Peyer's patch (tissue), 4 donors: ENCODE measurements around the gene STBD1. TPM values are rescaled to one million over a fixed set of nuclear protein-coding genes. Genes with fewer than 3 reads are reported as not detected.

Experiments
- DNase-seq, 3 donors: peaks; one replicate each; pipeline ENCODE4 v3.0.0-alpha.2; 2017 to 2019
- H3K27ac ChIP-seq, 4 donors: fragments of 200-600 bp; sonication (generic); one replicate each; pipeline ENCODE4 v1.5.1; 2016 to 2019
- H3K27me3 ChIP-seq, 2 donors: fragments of 200-600 bp; sonication (generic); one replicate each; pipeline ENCODE4 v1.5.1; 2019
- H3K36me3 ChIP-seq, 3 donors: fragments of 200-600 bp; sonication (generic); one replicate each; pipeline ENCODE4 v1.5.1; 2016 to 2019
- H3K4me1 ChIP-seq, 4 donors: fragments of 200-600 bp; sonication (generic); one replicate each; pipeline ENCODE4 v1.5.1; 2016 to 2019
- H3K4me3 ChIP-seq, 4 donors: fragments of 200-600 bp; sonication (generic); 1 replicate in 3 of 4; 2 replicates in 1 of 4; pipeline ENCODE4 v1.5.1; 2016 to 2019; ENCODE audit warnings: mild to moderate bottlenecking in 1 of 4
- H3K9me3 ChIP-seq, 4 donors: fragments of 200-600 bp; sonication (generic); one replicate each; pipeline ENCODE4 v1.5.1; 2016 to 2019; ENCODE audit warnings: mild to moderate bottlenecking in 1 of 4
- CTCF ChIP-seq, 6 experiments: fragments of 450-650 bp in 4 of 6; fragments of 200-600 bp in 2 of 6; sonication (generic) in 1 of 6; IDR thresholded peaks; one replicate each; pipeline ENCODE4 v1.5.1; 2017 to 2019; ENCODE audit warnings: antibody characterized with exemption in 6 of 6, mild to moderate bottlenecking in 3 of 6, moderate library complexity in 1 of 6
- POLR2A ChIP-seq, 2 donors: fragments of 450-650 bp; IDR thresholded peaks; one replicate each; pipeline ENCODE4 v1.5.1; 2017; ENCODE audit warnings: antibody characterized with exemption in 2 of 2, mild to moderate bottlenecking in 2 of 2, moderate library complexity in 2 of 2
- total RNA-seq, 4 donors: library from RNA; depleted of rRNA; stranded (reverse); fragments of >200 nt; gene quantifications; one replicate each; pipeline ENCODE4 v1.1.0, GENCODE V29; 2016

The STBD1 gene
- total RNA-seq, 4 donors from 2014 or later: 32.0 to 72.9 (median 50.4) TPM; not detected in 1

- Histone ChIP-seq H3K4me3 (no peak overlapping the region), H3K9me3 (no peaks in the 10 kb centered on the region), H3K36me3 (no peaks in the 10 kb centered on the region), H3K27me3 (no peaks in the 10 kb centered on the region), H3K4me1 (no peaks in the 10 kb centered on the region), H3K27ac (no peak overlapping the region)
- no peak for DNase-seq
- TF ChIP-seq POLR2A (IDR thresholded peaks at IDR 0.05) (no peak), CTCF (IDR thresholded peaks at IDR 0.05) (no peak)
These were observed 39.9 kb upstream of the STBD1 start for GRCh38 chr4:76266627-76267026.

GRCh38 chr4:76267811-76268210, 38.7 kb upstream of the STBD1 start:
- H3K4me1 ChIP-seq: no peaks in the 10 kb centered on the region
- no peaks in the 10 kb centered on the region for H3K27me3 ChIP-seq
- H3K27ac ChIP-seq: no peak overlapping the region
- no peak for DNase-seq
- TF ChIP-seq CTCF (IDR thresholded peaks at IDR 0.05): no peak
- TF ChIP-seq POLR2A (IDR thresholded peaks at IDR 0.05): no peak
- H3K9me3 ChIP-seq: no peaks in the 10 kb centered on the region
- H3K4me3 ChIP-seq: no peak overlapping the region
- H3K36me3 ChIP-seq: no peaks in the 10 kb centered on the region

GRCh38 chr4:76270244-76271175, 36.0 kb upstream of the STBD1 start:
- Histone ChIP-seq H3K27me3 (no peaks in the 10 kb centered on the region), H3K27ac (no peak overlapping the region), H3K36me3 (no peaks in the 10 kb centered on the region), H3K4me3 (no peak overlapping the region), H3K4me1 (no peaks in the 10 kb centered on the region), H3K9me3 (no peaks in the 10 kb centered on the region)
- no peak for DNase-seq
- TF ChIP-seq CTCF (IDR thresholded peaks at IDR 0.05) (no peak), POLR2A (IDR thresholded peaks at IDR 0.05) (no peak)

GRCh38 chr4:76271248-76271647, 35.3 kb upstream of the STBD1 start:
- Histone ChIP-seq H3K4me1 (no peaks in the 10 kb centered on the region), H3K27ac (no peak overlapping the region), H3K9me3 (no peaks in the 10 kb centered on the region), H3K4me3 (no peak overlapping the region), H3K36me3 (no peaks in the 10 kb centered on the region), H3K27me3 (no peaks in the 10 kb centered on the region)
- no peak for DNase-seq
- TF ChIP-seq CTCF (IDR thresholded peaks at IDR 0.05): no peak
- TF ChIP-seq POLR2A (IDR thresholded peaks at IDR 0.05): no peak

- no peak for TF ChIP-seq CTCF (IDR thresholded peaks at IDR 0.05)
- no peak for TF ChIP-seq POLR2A (IDR thresholded peaks at IDR 0.05)
- H3K27me3 ChIP-seq: no peaks in the 10 kb centered on the region
- DNase-seq: no peak
- no peaks in the 10 kb centered on the region for H3K36me3 ChIP-seq
- no peaks in the 10 kb centered on the region for H3K9me3 ChIP-seq
- H3K4me3 ChIP-seq: no peak overlapping the region
- no peaks in the 10 kb centered on the region for H3K4me1 ChIP-seq
- no peak overlapping the region for H3K27ac ChIP-seq
These were observed 34.5 kb upstream of the STBD1 start for GRCh38 chr4:76272073-76272472.
